Parathyroid adenoma (tissue), 2 donors: ENCODE results near the gene CMYA5.

ENCODE experiments used
- H2AFZ ChIP-seq: fragments of 300-600 bp; sonication (generic); one replicate; pipeline ENCODE4 v1.7.0; 2017; ENCODE audit warnings: antibody characterized with exemption, mild to moderate bottlenecking
- H3K27ac ChIP-seq: fragments of 300-600 bp; sonication (generic); one replicate; pipeline ENCODE4 v1.7.0; 2017
- H3K27me3 ChIP-seq: fragments of 300-600 bp; sonication (generic); one replicate; pipeline ENCODE4 v1.7.0; 2017; ENCODE audit warnings: low read length; ENCODE audit not compliant: control insufficient read depth, insufficient read depth
- H3K36me3 ChIP-seq: fragments of 300-600 bp; sonication (generic); one replicate; pipeline ENCODE4 v1.7.0; 2017; ENCODE audit warnings: low read length; ENCODE audit not compliant: control insufficient read depth, insufficient read depth
- H3K4me1 ChIP-seq: fragments of 300-600 bp; sonication (generic); one replicate; pipeline ENCODE4 v1.7.0; 2017; ENCODE audit warnings: control low read depth
- H3K4me2 ChIP-seq: fragments of 300-600 bp; sonication (generic); one replicate; pipeline ENCODE4 v1.7.0; 2017; ENCODE audit warnings: low read length
- H3K4me3 ChIP-seq: fragments of 300-600 bp; sonication (generic); one replicate; pipeline ENCODE4 v1.7.0; 2017; ENCODE audit warnings: low read depth, low read length
- H3K79me2 ChIP-seq: fragments of 300-600 bp; sonication (generic); one replicate; pipeline ENCODE4 v1.7.0; 2017; ENCODE audit warnings: control low read depth
- H3K9ac ChIP-seq: fragments of 300-600 bp; sonication (generic); one replicate; pipeline ENCODE4 v1.7.0; 2017; ENCODE audit warnings: mild to moderate bottlenecking
- H3K9me3 ChIP-seq: fragments of 300-600 bp; sonication (generic); one replicate; pipeline ENCODE4 v1.7.0; 2017; ENCODE audit warnings: low read length; ENCODE audit not compliant: control insufficient read depth
- CTCF ChIP-seq: fragments of 300-600 bp; sonication (generic); IDR thresholded peaks from one replicate; pipeline ENCODE4 v1.7.0; 2017; ENCODE audit warnings: antibody characterized with exemption, mild to moderate bottlenecking
- donor health status: primary hyperparathyroidism.

Gene CMYA5

GRCh38 chr5:79692596-79692995 lies 3.0 kb downstream of the CMYA5 start:
- Histone ChIP-seq H3K79me2 (no peaks in the 10 kb centered on the region), H3K4me1 (peaks cover 33% of the 10 kb centered on the region), H3K9ac (no peak overlapping the region), H3K27me3 (no peaks in the 10 kb centered on the region), H3K9me3 (no peaks in the 10 kb centered on the region), H3K4me2 (no peak overlapping the region), H3K36me3 (no peaks in the 10 kb centered on the region), H3K4me3 (no peak overlapping the region), H3K27ac (no peak overlapping the region), H2AFZ (no peak overlapping the region)
- TF ChIP-seq CTCF = no peak

GRCh38 chr5:79694183-79694582 lies 4.5 kb downstream of the CMYA5 start:
- peak overlapping the region; percentile 32 for H3K4me2 ChIP-seq
- H3K9me3 ChIP-seq = no peaks in the 10 kb centered on the region
- no peaks in the 10 kb centered on the region for H3K79me2 ChIP-seq
- H3K36me3 ChIP-seq = no peaks in the 10 kb centered on the region
- peak overlapping the region; percentile 74 for H3K27ac ChIP-seq
- peak overlapping the region; percentile 18 for H2AFZ ChIP-seq
- peaks cover 34% of the 10 kb centered on the region for H3K4me1 ChIP-seq
- H3K9ac ChIP-seq = no peak overlapping the region
- no peak overlapping the region for H3K4me3 ChIP-seq
- no peak for TF ChIP-seq CTCF
- H3K27me3 ChIP-seq = no peaks in the 10 kb centered on the region

- Histone ChIP-seq H3K79me2 (no peaks in the 10 kb centered on the region), H3K27ac (peak overlapping the region; percentile 74), H3K4me2 (peak overlapping the region; percentile 32), H3K4me1 (peaks cover 32% of the 10 kb centered on the region), H3K4me3 (no peak overlapping the region), H2AFZ (peak overlapping the region; percentile 18), H3K36me3 (no peaks in the 10 kb centered on the region), H3K9ac (no peak overlapping the region), H3K27me3 (no peaks in the 10 kb centered on the region), H3K9me3 (no peaks in the 10 kb centered on the region)
- TF ChIP-seq CTCF = no peak
These were observed 5.0 kb downstream of the CMYA5 start for GRCh38 chr5:79694652-79695051.

- Histone ChIP-seq H3K4me1 (peaks cover 27% of the 10 kb centered on the region), H3K4me3 (no peak overlapping the region), H3K79me2 (peaks cover 5% of the 10 kb centered on the region), H3K4me2 (no peak overlapping the region), H3K36me3 (no peaks in the 10 kb centered on the region), H3K9ac (no peak overlapping the region), H3K9me3 (no peaks in the 10 kb centered on the region), H3K27ac (no peak overlapping the region), H3K27me3 (no peaks in the 10 kb centered on the region), H2AFZ (no peak overlapping the region)
- no peak for TF ChIP-seq CTCF
These were observed 5.9 kb downstream of the CMYA5 start for GRCh38 chr5:79695526-79695925.
